GM19025 (cell line): ENCODE results near the gene ZNF326.
"Not testable (repeated sequence)": the region's sequence is repeated elsewhere in the genome, so short reads cannot be mapped to it uniquely, and the experiment has no call there.

Experiments
- ATAC-seq: cut with Tn5 transposase; IDR thresholded peaks from one replicate; pipeline ENCODE4 v1.9.1; 2021; ENCODE audit warnings: mild to moderate bottlenecking, low read depth, moderate library complexity; ENCODE audit not compliant: unreplicated experiment

The ZNF326 gene

GRCh38 chr1:89965193-89965768 lies 29.6 kb upstream of the ZNF326 start:
- no peak for ATAC-seq

- no peak for ATAC-seq
Observed at GRCh38 chr1:89966656-89967055, 28.3 kb upstream of the ZNF326 start.

- ATAC-seq = no peak
Observed at GRCh38 chr1:89971600-89971999, 23.3 kb upstream of the ZNF326 start.

GRCh38 chr1:89972024-89972423 lies 22.9 kb upstream of the ZNF326 start:
- no peak for ATAC-seq

GRCh38 chr1:89973471-89974127 lies 21.3 kb upstream of the ZNF326 start:
- no peak for ATAC-seq

- ATAC-seq = no peak
Observed at GRCh38 chr1:89974256-89974655, 20.7 kb upstream of the ZNF326 start.

GRCh38 chr1:89974696-89975470 lies 20.0 kb upstream of the ZNF326 start:
- ATAC-seq = no peak

- ATAC-seq = no peak
Observed at GRCh38 chr1:89975540-89976125, 19.3 kb upstream of the ZNF326 start.

GRCh38 chr1:89978755-89979154 lies 16.2 kb upstream of the ZNF326 start:
- ATAC-seq = no peak

- ATAC-seq = no peak
Observed at GRCh38 chr1:89980605-89981004, 14.3 kb upstream of the ZNF326 start.

GRCh38 chr1:89982846-89983245 lies 12.1 kb upstream of the ZNF326 start:
- ATAC-seq = not testable (repeated sequence)

GRCh38 chr1:89984564-89985116 lies 10.3 kb upstream of the ZNF326 start:
- ATAC-seq = not testable (repeated sequence)

GRCh38 chr1:89986020-89986419 lies 8.9 kb upstream of the ZNF326 start:
- no peak for ATAC-seq

- no peak for ATAC-seq
Observed at GRCh38 chr1:89987159-89987819, 7.6 kb upstream of the ZNF326 start.

- ATAC-seq = no peak
Observed at GRCh38 chr1:89989099-89989498, 5.8 kb upstream of the ZNF326 start.

GRCh38 chr1:89989799-89990198 lies 5.1 kb upstream of the ZNF326 start:
- ATAC-seq = no peak

GRCh38 chr1:89990976-89991831 lies 3.7 kb upstream of the ZNF326 start:
- ATAC-seq = no peak

- ATAC-seq = no peak
Observed at GRCh38 chr1:89993541-89993940, 1.4 kb upstream of the ZNF326 start.

GRCh38 chr1:89994231-89994804 lies 592 bp upstream of the ZNF326 start:
- no peak for ATAC-seq
